ENCODE measurements around the gene KCNK15.

KCNK15 gene

DNA sequence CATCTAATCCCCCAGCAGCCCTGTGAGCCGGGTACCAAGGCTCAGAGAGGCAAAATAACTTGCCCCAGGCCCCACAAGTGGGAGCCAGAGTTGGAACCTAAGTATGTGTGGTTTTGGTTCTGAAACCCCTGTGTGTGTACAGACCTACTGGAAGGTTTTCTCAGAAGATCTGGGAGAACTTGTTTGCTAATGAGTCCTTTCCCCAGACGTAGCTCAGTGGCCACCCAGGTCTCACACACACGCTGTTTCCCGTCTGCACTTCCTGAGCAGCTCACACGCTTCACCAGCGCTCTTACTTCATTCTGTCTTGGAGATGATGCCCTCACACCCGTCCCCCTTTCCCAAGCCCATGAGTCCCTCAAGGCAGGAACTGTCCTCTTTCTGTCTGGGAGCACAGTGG, 22.3 kb upstream of the KCNK15 start:
- Mint-ChIP-seq H3K4me1 (no peaks in the 10 kb centered on the region), H3K9me3 (no peaks in the 10 kb centered on the region), H3K27ac (no peak overlapping the region), H3K27me3 (no peaks in the 10 kb centered on the region), H3K36me3 (ENCODE audit: low read depth) (no peaks in the 10 kb centered on the region), H3K4me3 (no peak overlapping the region)
- DNase-seq = no peak
- no peak for ATAC-seq

DNA sequence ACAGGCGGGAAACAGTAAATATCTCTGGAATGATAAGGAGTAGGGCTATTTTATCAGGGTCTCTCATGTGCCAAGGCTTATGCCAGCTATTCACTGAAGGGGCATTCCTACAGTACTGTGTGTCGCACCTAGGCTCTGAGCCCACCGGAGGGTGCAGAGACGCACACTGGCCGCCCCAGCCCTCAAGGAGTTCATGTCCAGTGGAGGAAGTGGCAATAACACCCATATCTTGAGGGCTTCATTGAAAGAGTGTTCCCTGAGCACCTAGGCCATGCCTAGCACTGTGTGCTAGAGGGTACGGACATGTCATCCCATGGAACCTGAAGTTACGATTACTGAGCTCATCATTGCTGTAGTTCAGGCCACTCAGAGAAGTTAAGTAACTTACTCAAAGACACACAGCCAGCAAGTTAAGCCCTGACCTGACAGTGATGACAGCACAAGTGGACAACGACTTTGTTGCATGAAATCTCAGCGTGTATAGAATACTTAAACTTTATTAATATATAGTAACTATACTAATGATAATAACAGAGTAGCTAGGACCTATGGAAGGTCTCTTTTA, 21.8 kb upstream of the KCNK15 start:
- no peak overlapping the region for H3K4me3 Mint-ChIP-seq
- no peaks in the 10 kb centered on the region for H3K4me1 Mint-ChIP-seq
- no peaks in the 10 kb centered on the region for H3K9me3 Mint-ChIP-seq
- no peak overlapping the region for H3K27ac Mint-ChIP-seq
- DNase-seq (no peak), ATAC-seq (no peak)
- H3K36me3 Mint-ChIP-seq (ENCODE audit: low read depth) = no peaks in the 10 kb centered on the region
- no peaks in the 10 kb centered on the region for H3K27me3 Mint-ChIP-seq

DNA sequence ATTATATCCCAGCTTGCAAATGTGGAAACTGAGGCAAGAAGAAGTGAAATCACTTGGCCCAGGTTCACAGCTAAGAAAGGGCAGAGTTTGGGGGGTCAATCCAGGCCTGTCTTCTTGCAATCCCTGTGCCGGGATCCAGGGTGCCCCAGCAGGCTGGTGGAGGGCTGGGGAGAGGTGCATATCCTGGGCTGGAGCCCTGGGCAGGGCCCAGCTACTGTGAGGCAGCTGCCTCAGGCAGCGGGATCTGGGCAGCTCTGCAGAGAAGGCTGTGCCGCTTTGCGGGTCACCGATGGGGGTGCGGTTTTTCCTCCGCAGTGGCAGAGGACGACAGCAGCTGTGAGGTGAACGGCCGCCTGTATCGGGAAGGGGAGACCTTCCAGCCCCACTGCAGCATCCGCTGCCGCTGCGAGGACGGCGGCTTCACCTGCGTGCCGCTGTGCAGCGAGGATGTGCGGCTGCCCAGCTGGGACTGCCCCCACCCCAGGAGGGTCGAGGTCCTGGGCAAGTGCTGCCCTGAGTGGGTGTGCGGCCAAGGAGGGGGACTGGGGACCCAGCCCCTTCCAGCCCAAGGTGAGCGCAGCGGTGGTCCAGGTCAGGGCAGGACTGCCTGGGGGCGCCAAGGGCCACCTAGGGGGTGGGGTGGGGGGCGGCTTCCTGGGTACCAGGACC, 21.1 kb upstream of the KCNK15 start:
- DNase-seq (no peak), ATAC-seq (no peak)
- no peaks in the 10 kb centered on the region for H3K4me1 Mint-ChIP-seq
- H3K9me3 Mint-ChIP-seq = no peaks in the 10 kb centered on the region
- no peak overlapping the region for H3K27ac Mint-ChIP-seq
- no peaks in the 10 kb centered on the region for H3K36me3 Mint-ChIP-seq (ENCODE audit: low read depth)
- no peak overlapping the region for H3K4me3 Mint-ChIP-seq
- no peaks in the 10 kb centered on the region for H3K27me3 Mint-ChIP-seq

DNA sequence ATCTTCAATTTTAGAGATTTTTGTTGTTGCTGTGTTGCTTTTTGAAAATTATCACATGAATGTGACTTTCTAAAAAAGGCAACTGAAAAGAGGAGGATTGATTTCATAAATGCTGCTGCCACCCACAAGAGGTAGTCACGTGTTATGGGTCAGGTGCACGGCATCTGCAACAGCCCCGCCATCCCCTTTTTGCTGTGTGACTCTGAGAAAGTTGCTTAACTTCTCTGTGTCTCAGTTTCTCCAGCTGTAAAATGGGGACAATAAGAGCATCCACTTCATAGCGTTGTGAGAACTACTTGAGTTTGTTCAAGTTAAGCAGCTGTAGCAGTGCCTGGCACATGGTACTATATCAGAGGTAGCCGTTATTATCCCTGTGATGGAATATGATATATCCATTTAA, 19.8 kb upstream of the KCNK15 start:
- Mint-ChIP-seq H3K9me3 (no peaks in the 10 kb centered on the region), H3K27me3 (no peaks in the 10 kb centered on the region), H3K4me3 (no peak overlapping the region), H3K36me3 (ENCODE audit: low read depth) (no peaks in the 10 kb centered on the region), H3K27ac (no peak overlapping the region), H3K4me1 (no peaks in the 10 kb centered on the region)
- ATAC-seq (no peak), DNase-seq (no peak)

DNA sequence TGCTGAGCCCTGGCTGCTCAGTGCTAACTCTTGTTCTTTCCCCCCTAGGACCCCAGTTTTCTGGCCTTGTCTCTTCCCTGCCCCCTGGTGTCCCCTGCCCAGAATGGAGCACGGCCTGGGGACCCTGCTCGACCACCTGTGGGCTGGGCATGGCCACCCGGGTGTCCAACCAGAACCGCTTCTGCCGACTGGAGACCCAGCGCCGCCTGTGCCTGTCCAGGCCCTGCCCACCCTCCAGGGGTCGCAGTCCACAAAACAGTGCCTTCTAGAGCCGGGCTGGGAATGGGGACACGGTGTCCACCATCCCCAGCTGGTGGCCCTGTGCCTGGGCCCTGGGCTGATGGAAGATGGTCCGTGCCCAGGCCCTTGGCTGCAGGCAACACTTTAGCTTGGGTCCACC, 18.6 kb upstream of the KCNK15 start:
- H3K4me1 Mint-ChIP-seq = no peaks in the 10 kb centered on the region
- H3K4me3 Mint-ChIP-seq = no peak overlapping the region
- H3K27ac Mint-ChIP-seq = no peak overlapping the region
- no peaks in the 10 kb centered on the region for H3K9me3 Mint-ChIP-seq
- no peak for ATAC-seq
- no peak for DNase-seq
- no peaks in the 10 kb centered on the region for H3K27me3 Mint-ChIP-seq
- H3K36me3 Mint-ChIP-seq (ENCODE audit: low read depth) = no peaks in the 10 kb centered on the region

DNA sequence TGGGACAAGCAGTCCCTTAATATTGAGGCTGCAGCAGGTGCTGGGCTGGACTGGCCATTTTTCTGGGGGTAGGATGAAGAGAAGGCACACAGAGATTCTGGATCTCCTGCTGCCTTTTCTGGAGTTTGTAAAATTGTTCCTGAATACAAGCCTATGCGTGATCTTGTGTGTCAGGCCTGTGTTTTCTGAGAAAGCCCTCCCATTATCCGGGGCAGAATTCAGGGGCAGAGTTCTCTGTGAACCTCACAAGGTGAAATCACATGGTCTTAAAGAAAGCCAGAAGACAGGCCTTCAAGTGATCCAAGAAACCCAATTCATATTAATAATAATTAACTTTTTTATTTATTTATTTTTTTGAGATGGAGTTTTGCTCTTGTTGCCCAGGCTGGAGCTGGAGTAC, 18.0 kb upstream of the KCNK15 start:
- Mint-ChIP-seq H3K27me3 (no peaks in the 10 kb centered on the region), H3K4me3 (no peak overlapping the region), H3K9me3 (no peaks in the 10 kb centered on the region), H3K36me3 (ENCODE audit: low read depth) (no peaks in the 10 kb centered on the region), H3K4me1 (peaks cover 2% of the 10 kb centered on the region), H3K27ac (no peak overlapping the region)
- ATAC-seq (no peak), DNase-seq (no peak)

DNA sequence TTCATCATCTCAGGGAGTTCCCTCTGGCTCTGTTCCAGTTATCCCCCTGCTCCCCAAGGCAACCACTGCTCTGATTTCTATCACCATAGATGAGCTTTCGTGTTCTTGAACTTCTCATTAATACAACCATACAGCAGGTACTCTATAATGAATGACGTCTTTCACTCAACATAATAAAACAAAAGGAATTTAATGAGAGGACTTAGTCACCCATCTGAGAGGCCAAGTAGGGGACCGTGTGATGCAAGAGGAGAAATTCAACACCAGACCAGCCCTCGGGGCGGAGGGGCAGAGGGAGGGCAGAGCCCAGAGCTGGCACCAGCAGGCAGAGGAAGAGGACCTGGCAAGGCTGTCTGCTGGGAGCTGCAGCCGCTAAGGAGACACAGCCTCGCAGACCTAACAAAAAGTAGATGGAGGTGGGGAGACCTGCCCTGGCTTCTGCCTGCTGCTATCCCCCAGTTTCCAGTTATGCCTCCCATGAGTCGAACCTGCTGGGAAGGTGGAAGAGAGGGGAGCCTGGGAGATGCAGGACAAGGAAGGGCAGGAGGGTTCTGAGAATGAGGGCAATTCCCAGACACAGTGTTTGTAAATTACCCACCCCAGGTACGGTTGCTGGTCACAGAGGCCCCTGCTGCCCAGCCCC, 16.7 kb upstream of the KCNK15 start:
- Mint-ChIP-seq H3K4me1 (peaks cover 10% of the 10 kb centered on the region), H3K27ac (no peak overlapping the region), H3K4me3 (no peak overlapping the region), H3K9me3 (no peaks in the 10 kb centered on the region), H3K36me3 (ENCODE audit: low read depth) (no peaks in the 10 kb centered on the region), H3K27me3 (no peaks in the 10 kb centered on the region)
- DNase-seq (no peak), ATAC-seq (no peak)

DNA sequence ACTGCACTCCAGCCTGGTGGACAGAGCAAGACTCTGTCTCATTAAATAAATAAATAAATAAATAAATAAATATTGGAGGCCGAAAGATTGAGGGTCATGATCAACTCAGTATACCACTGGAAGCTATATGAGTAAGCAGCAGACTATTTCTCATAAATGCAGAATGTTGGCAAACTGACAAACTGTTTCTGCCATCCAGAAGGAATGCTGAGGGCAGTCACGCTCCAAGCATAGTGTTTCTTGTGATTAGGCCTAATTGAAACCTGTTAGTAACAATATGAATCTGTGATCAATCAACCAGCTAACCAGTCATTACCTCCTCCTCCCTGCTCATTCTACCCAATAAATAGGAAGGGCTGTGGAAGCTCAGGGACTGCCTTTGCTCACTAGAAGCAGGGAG, 15.2 kb upstream of the KCNK15 start:
- no peaks in the 10 kb centered on the region for H3K9me3 Mint-ChIP-seq
- ATAC-seq (no peak), DNase-seq (no peak)
- H3K36me3 Mint-ChIP-seq (ENCODE audit: low read depth) = no peaks in the 10 kb centered on the region
- H3K4me3 Mint-ChIP-seq = no peak overlapping the region
- peaks cover 10% of the 10 kb centered on the region for H3K4me1 Mint-ChIP-seq
- H3K27me3 Mint-ChIP-seq = no peaks in the 10 kb centered on the region
- H3K27ac Mint-ChIP-seq = no peak overlapping the region

DNA sequence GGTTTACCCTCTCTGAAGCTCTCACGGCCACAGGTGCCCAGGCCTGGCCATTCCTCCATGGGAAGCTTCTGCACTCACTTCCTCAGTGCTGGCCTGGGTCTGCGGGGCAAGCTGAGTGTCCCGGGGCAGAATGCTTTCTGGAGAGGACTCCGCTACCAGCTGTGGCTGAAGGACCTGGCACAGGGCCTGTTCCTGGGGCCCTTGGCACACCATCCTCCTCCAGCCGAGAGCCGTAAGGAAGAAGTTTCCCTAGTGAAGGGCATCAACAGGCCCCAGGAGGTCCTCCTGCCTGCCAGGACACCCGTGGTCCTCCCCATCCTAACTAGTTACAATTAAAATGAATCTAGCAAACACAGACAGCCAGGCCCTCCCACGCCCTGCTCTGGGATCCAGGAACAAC, 14.0 kb upstream of the KCNK15 start:
- Mint-ChIP-seq H3K36me3 (ENCODE audit: low read depth) (no peaks in the 10 kb centered on the region), H3K4me3 (no peak overlapping the region), H3K4me1 (peaks cover 16% of the 10 kb centered on the region), H3K27me3 (no peaks in the 10 kb centered on the region), H3K27ac (no peak overlapping the region), H3K9me3 (no peaks in the 10 kb centered on the region)
- DNase-seq (no peak), ATAC-seq (no peak)

DNA sequence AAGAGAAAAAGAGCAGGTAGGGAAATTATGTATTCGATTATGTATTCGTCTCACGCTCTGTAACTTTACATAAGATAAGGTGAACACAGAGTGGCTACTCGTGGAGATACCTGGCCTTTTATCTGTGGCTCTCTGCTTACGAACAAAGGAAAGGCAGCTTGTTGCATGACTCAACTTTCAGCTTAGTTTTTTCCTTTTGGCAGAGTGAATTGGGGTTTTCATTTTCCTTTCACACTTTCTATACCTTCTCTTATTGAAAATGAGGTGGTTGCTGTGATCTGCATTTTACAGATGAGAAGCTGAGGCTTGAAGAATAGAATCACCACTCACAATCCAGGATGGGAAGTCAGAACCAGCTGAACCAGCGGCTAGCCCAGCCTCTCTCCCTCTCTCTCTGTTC, 13.3 kb upstream of the KCNK15 start:
- no peaks in the 10 kb centered on the region for H3K9me3 Mint-ChIP-seq
- DNase-seq = no peak
- H3K4me1 Mint-ChIP-seq = peaks cover 19% of the 10 kb centered on the region
- H3K27ac Mint-ChIP-seq = no peak overlapping the region
- H3K36me3 Mint-ChIP-seq (ENCODE audit: low read depth) = no peaks in the 10 kb centered on the region
- H3K4me3 Mint-ChIP-seq = no peak overlapping the region
- ATAC-seq = peak; percentile 47
- H3K27me3 Mint-ChIP-seq = no peaks in the 10 kb centered on the region

DNA sequence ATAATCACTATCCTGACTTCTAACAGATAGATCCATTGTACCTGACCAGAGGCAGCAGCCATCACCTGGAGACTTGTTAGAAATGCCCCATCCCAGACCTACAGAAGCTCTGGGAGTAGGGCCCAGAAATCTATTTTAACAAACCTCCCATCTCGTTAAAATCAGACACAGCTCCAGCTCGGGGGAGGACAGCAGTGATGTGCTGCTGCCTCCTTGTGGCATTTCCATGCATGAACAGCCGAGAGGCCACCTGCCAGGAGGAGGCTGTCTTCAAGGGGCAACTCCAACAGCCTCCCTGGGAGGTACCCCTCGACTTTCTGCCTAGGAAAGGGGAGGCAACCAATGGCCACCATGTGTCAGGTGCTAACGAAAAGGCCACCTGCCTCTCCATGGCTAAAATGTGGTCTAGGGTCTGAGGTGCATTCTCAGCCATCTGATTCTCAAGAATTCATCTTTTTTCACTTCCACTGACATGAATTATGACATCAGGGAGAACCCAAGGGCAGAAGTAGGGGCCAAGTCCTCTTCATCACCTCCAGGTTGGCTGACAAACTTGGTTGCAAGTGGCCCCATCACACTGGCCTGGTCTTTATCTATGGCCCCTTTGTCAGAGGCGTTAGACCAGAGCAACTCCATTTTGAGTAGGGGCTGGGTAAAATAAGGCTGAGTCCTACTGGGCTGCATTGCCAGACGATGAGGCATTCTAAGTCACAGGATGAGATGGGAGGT, 12.2 kb upstream of the KCNK15 start:
- Mint-ChIP-seq H3K9me3 (no peaks in the 10 kb centered on the region), H3K4me1 (peaks cover 20% of the 10 kb centered on the region), H3K4me3 (no peak overlapping the region), H3K36me3 (ENCODE audit: low read depth) (no peaks in the 10 kb centered on the region), H3K27ac (peak overlapping the region; percentile 20), H3K27me3 (no peaks in the 10 kb centered on the region)
- ATAC-seq (peak; percentile 69), DNase-seq (peak; percentile 67)

DNA sequence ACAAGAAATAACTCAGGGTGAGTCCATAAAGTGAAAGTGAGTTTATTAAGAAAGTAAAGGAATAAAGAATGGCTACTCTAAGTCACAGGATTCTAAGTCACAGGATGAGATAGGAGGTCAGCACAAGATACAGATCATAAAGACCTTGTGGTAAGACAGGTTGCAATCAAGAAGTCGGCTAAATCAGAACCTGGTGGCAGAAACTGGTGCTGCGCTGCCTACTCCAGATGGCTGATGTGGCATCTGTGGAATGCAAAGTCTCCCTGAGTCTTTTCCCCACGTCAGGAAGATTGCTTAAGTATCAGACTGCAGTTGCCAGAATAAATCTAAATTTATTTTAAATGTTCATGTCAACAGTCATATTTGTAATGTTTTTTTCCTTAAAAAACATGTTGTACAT, 10.7 kb upstream of the KCNK15 start:
- DNase-seq (no peak), ATAC-seq (no peak)
- H3K4me1 Mint-ChIP-seq = peaks cover 20% of the 10 kb centered on the region
- no peak overlapping the region for H3K4me3 Mint-ChIP-seq
- H3K36me3 Mint-ChIP-seq (ENCODE audit: low read depth) = no peaks in the 10 kb centered on the region
- no peak overlapping the region for H3K27ac Mint-ChIP-seq
- H3K27me3 Mint-ChIP-seq = no peaks in the 10 kb centered on the region
- H3K9me3 Mint-ChIP-seq = no peaks in the 10 kb centered on the region

DNA sequence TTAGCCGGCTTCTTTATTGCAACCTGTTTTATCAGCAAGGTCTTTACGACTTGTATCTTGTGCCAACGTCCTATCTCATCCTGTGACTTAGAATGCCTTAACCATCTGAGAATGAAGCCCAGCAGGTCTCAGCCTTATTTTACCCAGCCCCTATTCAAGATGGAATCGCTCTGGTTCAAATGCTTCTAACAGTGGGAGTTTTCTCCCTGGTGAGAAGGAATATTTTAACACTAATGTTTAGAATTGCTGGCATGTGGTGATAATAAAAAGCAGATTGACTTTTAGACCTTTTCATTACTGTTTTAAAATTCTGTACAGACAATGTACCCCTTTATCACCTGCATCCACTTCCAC, 9.9 kb upstream of the KCNK15 start:
- peaks cover 1% of the 10 kb centered on the region for H3K27me3 Mint-ChIP-seq
- H3K4me3 Mint-ChIP-seq = peak overlapping the region; percentile 22
- H3K36me3 Mint-ChIP-seq (ENCODE audit: low read depth) = no peaks in the 10 kb centered on the region
- no peak for DNase-seq
- no peaks in the 10 kb centered on the region for H3K9me3 Mint-ChIP-seq
- H3K4me1 Mint-ChIP-seq = peaks cover 20% of the 10 kb centered on the region
- ATAC-seq = no peak
- no peak overlapping the region for H3K27ac Mint-ChIP-seq

DNA sequence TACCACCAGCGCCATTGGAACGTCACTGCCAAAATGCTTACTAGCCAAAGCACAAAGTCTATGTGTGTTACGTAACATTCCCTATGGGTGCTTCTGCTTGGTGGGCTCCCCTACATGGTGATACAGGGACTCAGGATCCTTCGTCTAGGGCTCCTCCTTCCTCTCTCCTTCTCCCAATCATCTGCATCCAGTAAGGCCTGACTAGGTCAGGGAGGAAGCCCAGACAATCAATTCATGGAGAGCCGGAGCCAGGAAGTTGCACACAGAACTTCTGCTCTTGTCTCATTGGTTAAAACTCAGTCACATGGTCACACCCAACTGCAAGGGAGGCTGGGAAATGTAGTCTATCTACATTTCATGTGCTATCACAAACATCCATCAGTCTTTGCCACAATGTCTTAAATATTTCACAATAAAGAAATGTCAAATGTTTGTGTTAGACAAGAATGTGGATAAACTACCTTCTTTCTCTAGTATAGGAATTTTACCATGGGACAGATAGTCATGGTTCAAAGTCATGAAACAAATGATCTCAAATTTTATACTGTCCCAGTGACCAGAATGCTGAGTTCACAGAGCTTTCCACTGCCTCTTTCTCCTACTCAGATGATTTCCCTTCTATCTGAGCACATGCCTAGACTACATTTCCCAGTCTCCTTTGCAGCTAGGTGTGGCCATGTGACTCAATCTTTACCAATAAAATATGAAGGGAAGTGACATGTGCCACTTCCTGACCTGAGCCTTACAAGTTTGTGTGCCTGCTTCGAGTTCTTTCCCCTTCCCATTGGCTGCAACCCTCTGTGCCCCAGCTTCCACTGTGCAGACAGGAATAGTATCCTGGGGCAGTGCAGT, 9.3 kb upstream of the KCNK15 start:
- peaks cover 1% of the 10 kb centered on the region for H3K27me3 Mint-ChIP-seq
- H3K4me3 Mint-ChIP-seq = peak overlapping the region; percentile 22
- ATAC-seq (peak; percentile 39), DNase-seq (peak; percentile 18)
- H3K9me3 Mint-ChIP-seq = no peaks in the 10 kb centered on the region
- no peak overlapping the region for H3K27ac Mint-ChIP-seq
- H3K4me1 Mint-ChIP-seq = peaks cover 20% of the 10 kb centered on the region
- no peaks in the 10 kb centered on the region for H3K36me3 Mint-ChIP-seq (ENCODE audit: low read depth)

Measured in activated naive CD8-positive, alpha-beta T cell treated with anti-CD3 and anti-CD28 coated beads, Interleukin-2, amount 50 U/mL, for 24 hours (primary cell).